Thyroid gland (tissue), 4 donors: ENCODE measurements around the gene NYNRIN. TPM values are rescaled to one million over a fixed set of nuclear protein-coding genes. Genes with fewer than 3 reads are reported as not detected.

Experiments
- DNase-seq, 2 donors: peaks; one replicate each; pipeline ENCODE4 v3.0.0-alpha.2; 2019
- H3K27ac ChIP-seq, 3 donors: fragments of 200-600 bp; sonication (generic); 1 replicate in 2 of 3; 2 replicates in 1 of 3; pipeline ENCODE4 v1.5.1; 2016 to 2019; ENCODE audit warnings: mild to moderate bottlenecking in 1 of 3, moderate library complexity in 1 of 3
- H3K27me3 ChIP-seq: fragments of 200-600 bp; sonication (generic); one replicate; pipeline ENCODE4 v1.5.1; 2019
- H3K36me3 ChIP-seq, 2 donors: fragments of 200-600 bp; sonication (generic); one replicate each; pipeline ENCODE4 v1.5.1; 2016 to 2019
- H3K4me1 ChIP-seq, 2 donors: fragments of 200-600 bp; sonication (generic); one replicate each; pipeline ENCODE4 v1.5.1; 2017 to 2019
- H3K4me3 ChIP-seq, 3 donors: fragments of 200-600 bp; sonication (generic); replicated peaks in 1 of 3; 1 replicate in 2 of 3; 2 replicates in 1 of 3; pipeline ENCODE4 v1.5.1; 2016; ENCODE audit warnings: mild to moderate bottlenecking in 1 of 3
- H3K9me3 ChIP-seq: fragments of 200-600 bp; sonication (generic); one replicate; pipeline ENCODE4 v1.5.1; 2017
- CTCF ChIP-seq, 6 experiments: fragments of 200-600 bp in 3 of 6; fragments of 450-650 bp in 3 of 6; sonication (generic) in 3 of 6; IDR thresholded peaks; one replicate each; pipeline ENCODE4 v1.5.1; 2016 to 2019; ENCODE audit warnings: antibody characterized with exemption in 6 of 6, mild to moderate bottlenecking in 2 of 6, inconsistent platforms in 1 of 6, moderate library complexity in 1 of 6
- POLR2A ChIP-seq, 2 donors: fragments of 450-650 bp; IDR thresholded peaks; one replicate each; pipeline ENCODE4 v1.6.1; 2017; ENCODE audit warnings: antibody characterized with exemption in 2 of 2, mild to moderate bottlenecking in 2 of 2, moderate library complexity in 1 of 2
- WGBS, 2 donors: methylation state at CpG; one replicate each; pipeline ENCODE4 v1.1.5; 2017; 5-methylcytosine and 5-hydroxymethylcytosine counted together
- intact Hi-C: fragments of 100-400 bp; cut with DNase I; formaldehyde crosslinking; loops from one replicate; pipeline ENCODE4 v1.15.1; 2023
- total RNA-seq, 4 donors: library from RNA; depleted of rRNA; stranded (reverse); fragments of >200 nt; gene quantifications; one replicate each; pipeline ENCODE4 v1.2.3, GENCODE V29; 2016

NYNRIN gene
- total RNA-seq, 4 donors from 2014 or later, result 11.7 to 19.9 (median 12.3) TPM

GRCh38 chr14:24458736-24459135, 59.9 kb downstream of the NYNRIN start:
- Histone ChIP-seq H3K27ac (peak overlapping the region in 2 of 3 donors; percentile 56 to 77), H3K4me3 (no peak overlapping the region), H3K9me3 (no peaks in the 10 kb centered on the region), H3K4me1 (peaks cover 7 to 20% of the 10 kb centered on the region in 2 donors), H3K27me3 (no peaks in the 10 kb centered on the region), H3K36me3 (no peaks in the 10 kb centered on the region)
- intact Hi-C loops, result no loop called here
- no peak for TF ChIP-seq POLR2A (IDR thresholded peaks at IDR 0.05)
- TF ChIP-seq CTCF (IDR thresholded peaks at IDR 0.05), result no peak
- WGBS, 2 donors, result 36 to 50% methylated on average over 1 of the region's 1 CpG
- no peak for DNase-seq

- Histone ChIP-seq H3K27me3 (no peaks in the 10 kb centered on the region), H3K27ac (no peak overlapping the region), H3K4me1 (peaks cover 7 to 20% of the 10 kb centered on the region in 2 donors), H3K9me3 (no peaks in the 10 kb centered on the region), H3K36me3 (no peaks in the 10 kb centered on the region), H3K4me3 (no peak overlapping the region)
- TF ChIP-seq CTCF (IDR thresholded peaks at IDR 0.05) (no peak), POLR2A (IDR thresholded peaks at IDR 0.05) (no peak)
- intact Hi-C loops, result no loop called here
- DNase-seq, result peak; percentile 58 to 60
- 41 to 60% methylated on average over 3 of the region's 3 CpGs for WGBS, 2 donors
These were observed 60.5 kb downstream of the NYNRIN start for GRCh38 chr14:24459331-24459730.

- Histone ChIP-seq H3K4me3 (no peak overlapping the region), H3K9me3 (no peaks in the 10 kb centered on the region), H3K36me3 (no peaks in the 10 kb centered on the region), H3K27ac (no peak overlapping the region), H3K4me1 (peaks cover 7 to 20% of the 10 kb centered on the region in 2 donors), H3K27me3 (no peaks in the 10 kb centered on the region)
- DNase-seq, result no peak
- TF ChIP-seq CTCF (IDR thresholded peaks at IDR 0.05), result no peak
- TF ChIP-seq POLR2A (IDR thresholded peaks at IDR 0.05), result no peak
- intact Hi-C loops, result no loop called here
These were observed 62.5 kb downstream of the NYNRIN start for GRCh38 chr14:24461336-24461735.

GRCh38 chr14:24463017-24463883, 64.4 kb downstream of the NYNRIN start:
- no peak overlapping the region for H3K27ac ChIP-seq
- H3K9me3 ChIP-seq, result no peaks in the 10 kb centered on the region
- DNase-seq, result no peak
- no peak for TF ChIP-seq POLR2A (IDR thresholded peaks at IDR 0.05)
- no peak for TF ChIP-seq CTCF (IDR thresholded peaks at IDR 0.05)
- peaks cover 7 to 15% of the 10 kb centered on the region in 2 donors for H3K4me1 ChIP-seq
- no peaks in the 10 kb centered on the region for H3K27me3 ChIP-seq
- H3K36me3 ChIP-seq, result no peaks in the 10 kb centered on the region
- H3K4me3 ChIP-seq, result no peak overlapping the region
- 55 to 62% methylated on average over 5 of the region's 5 CpGs for WGBS, 2 donors
- intact Hi-C loops, result no loop called here
